Trophoblast cell (in vitro differentiated cells and primary cell): ENCODE results near the gene ALG9.

Source experiments
- DNase-seq, 2 donors: peaks; one replicate each; pipeline ENCODE4 v3.0.0-alpha.2; 2016
- H2AFZ ChIP-seq: 2 replicates; pipeline ENCODE4 v1.6.1; 2013; ENCODE audit warnings: low read length, moderate library complexity, mild to moderate bottlenecking; ENCODE audit not compliant: insufficient read depth, poor library complexity
- H2AK5ac ChIP-seq: 2 replicates; pipeline ENCODE4 v1.6.1; 2013; ENCODE audit warnings: mild to moderate bottlenecking, low read length
- H2BK120ac ChIP-seq: 2 replicates; pipeline ENCODE4 v1.6.1; 2013; ENCODE audit warnings: low read length, mild to moderate bottlenecking, moderate library complexity; ENCODE audit not compliant: insufficient read depth, poor library complexity
- H2BK12ac ChIP-seq: 2 replicates; pipeline ENCODE4 v1.6.1; 2013; ENCODE audit warnings: mild to moderate bottlenecking, low read length, moderate library complexity
- H2BK5ac ChIP-seq: 2 replicates; pipeline ENCODE4 v1.6.1; 2013; ENCODE audit warnings: low read length, low read depth, moderate library complexity, mild to moderate bottlenecking; ENCODE audit not compliant: poor library complexity
- H3K14ac ChIP-seq: 2 replicates; pipeline ENCODE4 v1.6.1; 2013; ENCODE audit warnings: mild to moderate bottlenecking, low read length
- H3K18ac ChIP-seq: 2 replicates; pipeline ENCODE4 v1.6.1; 2013; ENCODE audit warnings: mild to moderate bottlenecking, low read length
- H3K23ac ChIP-seq: 2 replicates; pipeline ENCODE4 v1.6.1; 2013; ENCODE audit warnings: low read length
- H3K27ac ChIP-seq: 2 replicates; pipeline ENCODE4 v1.5.1; 2013; ENCODE audit warnings: low read depth, mild to moderate bottlenecking, inconsistent platforms, low read length, moderate library complexity
- H3K27me3 ChIP-seq: 2 replicates; pipeline ENCODE4 v1.6.1; 2013; ENCODE audit warnings: inconsistent platforms, mild to moderate bottlenecking, low read length, moderate library complexity; ENCODE audit not compliant: insufficient read depth
- H3K36me3 ChIP-seq, 2 experiments: 1 replicate in 1 of 2; 2 replicates in 1 of 2; pipeline ENCODE4 v1.6.1; 2013; ENCODE audit warnings: low read length in 2 of 2, mild to moderate bottlenecking in 2 of 2, moderate library complexity in 1 of 2; ENCODE audit not compliant: insufficient read depth in 2 of 2, control insufficient read depth in 1 of 2
- H3K4ac ChIP-seq: 2 replicates; pipeline ENCODE4 v1.6.1; 2013; ENCODE audit warnings: low read depth, mild to moderate bottlenecking, low read length, moderate library complexity
- H3K4me1 ChIP-seq, 2 experiments: 1 replicate in 1 of 2; 2 replicates in 1 of 2; pipeline ENCODE4 v1.6.1; 2013; ENCODE audit warnings: low read length in 2 of 2, mild to moderate bottlenecking in 2 of 2, moderate library complexity in 1 of 2; ENCODE audit not compliant: insufficient read depth in 2 of 2, control insufficient read depth in 1 of 2
- H3K4me2 ChIP-seq: 2 replicates; pipeline ENCODE4 v1.6.1; 2013; ENCODE audit warnings: inconsistent platforms, mild to moderate bottlenecking, low read length, moderate library complexity
- H3K4me3 ChIP-seq: 2 replicates; pipeline ENCODE4 v1.5.1; 2013; ENCODE audit warnings: mild to moderate bottlenecking, low read depth, low read length, inconsistent platforms
- H3K79me1 ChIP-seq: one replicate; pipeline ENCODE4 v1.6.1; 2013; ENCODE audit warnings: low read length
- H3K79me2 ChIP-seq: 2 replicates; pipeline ENCODE4 v1.6.1; 2013; ENCODE audit warnings: low read length, mild to moderate bottlenecking; ENCODE audit not compliant: control insufficient read depth, insufficient read depth, poor library complexity
- H3K9ac ChIP-seq: 2 replicates; pipeline ENCODE4 v1.6.1; 2013; ENCODE audit warnings: mild to moderate bottlenecking, low read length
- H3K9me3 ChIP-seq: 2 replicates; pipeline ENCODE4 v1.6.1; 2013; ENCODE audit warnings: low read depth, mild to moderate bottlenecking, control low read depth, inconsistent platforms, low read length; ENCODE audit not compliant: insufficient read depth
- H4K12ac ChIP-seq: 2 replicates; pipeline ENCODE4 v1.6.1; 2013; ENCODE audit warnings: low read depth, mild to moderate bottlenecking, low read length, moderate library complexity
- H4K8ac ChIP-seq: 2 replicates; pipeline ENCODE4 v1.6.1; 2013; ENCODE audit warnings: low read depth, mild to moderate bottlenecking, low read length, moderate library complexity
- H4K91ac ChIP-seq: one replicate; pipeline ENCODE4 v1.6.1; 2013; ENCODE audit warnings: low read depth, mild to moderate bottlenecking, low read length, moderate library complexity
- WGBS: extraction: QIAGEN DNeasy Blood & Tissue Kit; methylation state at CpG from one replicate; pipeline ENCODE4 v1.1.7; 2013; ENCODE audit warnings: missing lambda C conversion rate; ENCODE audit not compliant: insufficient read length, insufficient coverage; ENCODE audit errors: extremely low coverage; 5-methylcytosine and 5-hydroxymethylcytosine counted together

ALG9 gene

GRCh38 chr11:111835665-111836064, 35.7 kb downstream of the ALG9 start:
- no peaks in the 10 kb centered on the region for H3K79me1 ChIP-seq
- no peak overlapping the region for H4K91ac ChIP-seq
- no peak overlapping the region for H3K23ac ChIP-seq
- WGBS, result no CpG with 5 or more reads among the region's 7 CpGs
- H2BK5ac ChIP-seq, result no peak overlapping the region
- no peak for DNase-seq
- H4K8ac ChIP-seq, result no peak overlapping the region
- H3K4me3 ChIP-seq, result no peak overlapping the region
- H3K4me1 ChIP-seq, result no peaks in the 10 kb centered on the region
- no peak overlapping the region for H4K12ac ChIP-seq
- H2AK5ac ChIP-seq, result no peak overlapping the region
- H3K4me2 ChIP-seq, result no peak overlapping the region
- no peak overlapping the region for H2BK120ac ChIP-seq
- H3K18ac ChIP-seq, result no peak overlapping the region
- no peaks in the 10 kb centered on the region for H3K79me2 ChIP-seq
- H3K27me3 ChIP-seq, result no peaks in the 10 kb centered on the region
- H3K27ac ChIP-seq, result no peak overlapping the region
- H3K9ac ChIP-seq, result no peak overlapping the region
- H3K14ac ChIP-seq, result no peak overlapping the region
- H3K9me3 ChIP-seq, result no peaks in the 10 kb centered on the region
- H3K36me3 ChIP-seq, result peaks cover 8% of the 10 kb centered on the region in 2 experiments
- no peak overlapping the region for H3K4ac ChIP-seq
- H2AFZ ChIP-seq, result no peak overlapping the region
- no peak overlapping the region for H2BK12ac ChIP-seq

GRCh38 chr11:111834432-111835163, 36.8 kb downstream of the ALG9 start:
- Histone ChIP-seq H4K12ac (no peak overlapping the region), H3K4me3 (no peak overlapping the region), H3K23ac (no peak overlapping the region), H3K27me3 (no peaks in the 10 kb centered on the region), H3K27ac (no peak overlapping the region), H2BK12ac (no peak overlapping the region), H3K36me3 (peaks cover 8% of the 10 kb centered on the region in 2 experiments), H2BK120ac (no peak overlapping the region), H3K79me2 (no peaks in the 10 kb centered on the region), H3K79me1 (no peaks in the 10 kb centered on the region), H2BK5ac (no peak overlapping the region), H4K91ac (no peak overlapping the region), H2AK5ac (no peak overlapping the region), H3K14ac (no peak overlapping the region), H3K9me3 (no peaks in the 10 kb centered on the region), H3K9ac (no peak overlapping the region), H3K4ac (no peak overlapping the region), H4K8ac (no peak overlapping the region), H3K4me1 (no peaks in the 10 kb centered on the region), H3K4me2 (no peak overlapping the region), H3K18ac (no peak overlapping the region), H2AFZ (no peak overlapping the region)
- no peak for DNase-seq
- 100% methylated on average over 2 of the region's 3 CpGs for WGBS

GRCh38 chr11:111833524-111833923, 37.9 kb downstream of the ALG9 start:
- Histone ChIP-seq H3K4me2 (no peak overlapping the region), H2AFZ (no peak overlapping the region), H4K91ac (no peak overlapping the region), H3K18ac (no peak overlapping the region), H3K23ac (no peak overlapping the region), H3K4ac (no peak overlapping the region), H2AK5ac (no peak overlapping the region), H3K9me3 (no peaks in the 10 kb centered on the region), H3K27me3 (no peaks in the 10 kb centered on the region), H3K79me1 (no peaks in the 10 kb centered on the region), H3K79me2 (no peaks in the 10 kb centered on the region), H4K8ac (no peak overlapping the region), H2BK12ac (no peak overlapping the region), H3K9ac (no peak overlapping the region), H3K36me3 (peaks cover 8% of the 10 kb centered on the region in 2 experiments), H3K4me3 (no peak overlapping the region), H3K27ac (no peak overlapping the region), H2BK120ac (no peak overlapping the region), H3K4me1 (no peaks in the 10 kb centered on the region), H3K14ac (no peak overlapping the region), H2BK5ac (no peak overlapping the region), H4K12ac (no peak overlapping the region)
- DNase-seq, result peak; percentile 12 to 41
- no CpG with 5 or more reads among the region's 4 CpGs for WGBS

GRCh38 chr11:111829185-111829968, 42.0 kb downstream of the ALG9 start:
- WGBS, result no CpG with 5 or more reads among the region's 5 CpGs
- no peak overlapping the region for H3K4ac ChIP-seq
- DNase-seq, result no peak

More at GRCh38 chr11:111829185-111829968, 42.0 kb downstream of the ALG9 start:
- Histone ChIP-seq H2BK120ac (no peak overlapping the region), H3K9ac (no peak overlapping the region), H4K91ac (no peak overlapping the region), H3K23ac (no peak overlapping the region), H3K79me2 (no peaks in the 10 kb centered on the region), H3K36me3 (peaks cover 0 to 5% of the 10 kb centered on the region in 2 experiments), H3K9me3 (no peaks in the 10 kb centered on the region), H3K14ac (no peak overlapping the region), H3K27ac (no peak overlapping the region), H2BK12ac (no peak overlapping the region), H4K8ac (no peak overlapping the region), H3K4me1 (no peaks in the 10 kb centered on the region), H3K27me3 (no peaks in the 10 kb centered on the region), H4K12ac (no peak overlapping the region), H3K18ac (no peak overlapping the region), H2BK5ac (no peak overlapping the region), H2AFZ (no peak overlapping the region), H3K4me3 (no peak overlapping the region), H3K4me2 (no peak overlapping the region), H3K79me1 (no peaks in the 10 kb centered on the region), H2AK5ac (no peak overlapping the region)
